HCT116 (cell line): ENCODE measurements around the gene TSPYL2.

Source experiments
- ATF3 ChIP-seq: IDR thresholded peaks from 2 replicates; pipeline ENCODE4 v1.6.1; 2012
- CTCF ChIP-seq, 3 experiments: fragments of 200-600 bp in 1 of 3; sonication (generic) in 1 of 3; IDR thresholded peaks in 2 of 3; conservative IDR thresholded peaks in 1 of 3; 2 replicates each; pipeline ENCODE4 v1.5.1; 2012 to 2017; ENCODE audit warnings: low read depth in 2 of 3, low read length in 2 of 3, antibody characterized with exemption in 1 of 3, borderline replicate concordance in 1 of 3, control low read depth in 1 of 3, mild to moderate bottlenecking in 1 of 3, mixed read lengths in 1 of 3, mixed run types in 1 of 3, moderate library complexity in 1 of 3; ENCODE audit not compliant: insufficient read depth in 1 of 3
- EZH2 ChIP-seq: fragments of 200-600 bp; sonication (generic); IDR thresholded peaks from 2 replicates; pipeline ENCODE4 v1.6.1; 2017; ENCODE audit warnings: antibody characterized with exemption, mixed run types
- EZH2phosphoT487 ChIP-seq: fragments of 200-600 bp; IDR thresholded peaks from 2 replicates; pipeline ENCODE4 v1.6.1; 2018; ENCODE audit warnings: antibody characterized with exemption, borderline replicate concordance
- FOSL1 ChIP-seq: IDR thresholded peaks from 2 replicates; pipeline ENCODE4 v1.6.1; 2012; ENCODE audit warnings: low read depth
- JUND ChIP-seq: IDR thresholded peaks from 2 replicates; pipeline ENCODE4 v1.6.1; 2012
- POLR2A ChIP-seq: IDR thresholded peaks from 2 replicates; pipeline ENCODE4 v1.7.0; 2011; ENCODE audit warnings: borderline replicate concordance; ENCODE audit not compliant: insufficient read depth, insufficient read length; ENCODE audit errors: extremely low read depth
- TCF7L2 ChIP-seq: IDR thresholded peaks from 2 replicates; pipeline ENCODE4 v1.7.0; 2011; ENCODE audit warnings: borderline replicate concordance, inconsistent platforms; ENCODE audit not compliant: insufficient read depth, insufficient read length; ENCODE audit errors: extremely low read depth
- ZNF274 ChIP-seq: fragments of 200-500 bp; sonication (Bioruptor generic); IDR thresholded peaks from 2 replicates; pipeline ENCODE4 v1.6.1; 2014; ENCODE audit warnings: mild to moderate bottlenecking, low read depth, low read length, inconsistent platforms
- TF ChIP-seq, protein P1 (sequence below): IDR thresholded peaks from 2 replicates; pipeline ENCODE4 v1.6.1; 2012; ENCODE audit warnings: low read depth

GRCh38 chrX:53076671-53077070 lies 5.5 kb upstream of the TSPYL2 start:
- TF ChIP-seq POLR2A (no peak), EZH2phosphoT487 (no peak), ZNF274 (no peak), TCF7L2 (no peak), EZH2 (no peak), CTCF (IDR thresholded peaks at IDR 0.05 in 2 of 3, conservative IDR thresholded peaks at IDR 0.05 in 1 of 3; ENCODE audit: borderline replicate concordance in 1 of 3, insufficient read depth in 1 of 3, low read depth in 2 of 3, low read length in 2 of 3) (no peak), FOSL1 (no peak), ATF3 (no peak), JUND (no peak)
- TF ChIP-seq, protein P1, sequence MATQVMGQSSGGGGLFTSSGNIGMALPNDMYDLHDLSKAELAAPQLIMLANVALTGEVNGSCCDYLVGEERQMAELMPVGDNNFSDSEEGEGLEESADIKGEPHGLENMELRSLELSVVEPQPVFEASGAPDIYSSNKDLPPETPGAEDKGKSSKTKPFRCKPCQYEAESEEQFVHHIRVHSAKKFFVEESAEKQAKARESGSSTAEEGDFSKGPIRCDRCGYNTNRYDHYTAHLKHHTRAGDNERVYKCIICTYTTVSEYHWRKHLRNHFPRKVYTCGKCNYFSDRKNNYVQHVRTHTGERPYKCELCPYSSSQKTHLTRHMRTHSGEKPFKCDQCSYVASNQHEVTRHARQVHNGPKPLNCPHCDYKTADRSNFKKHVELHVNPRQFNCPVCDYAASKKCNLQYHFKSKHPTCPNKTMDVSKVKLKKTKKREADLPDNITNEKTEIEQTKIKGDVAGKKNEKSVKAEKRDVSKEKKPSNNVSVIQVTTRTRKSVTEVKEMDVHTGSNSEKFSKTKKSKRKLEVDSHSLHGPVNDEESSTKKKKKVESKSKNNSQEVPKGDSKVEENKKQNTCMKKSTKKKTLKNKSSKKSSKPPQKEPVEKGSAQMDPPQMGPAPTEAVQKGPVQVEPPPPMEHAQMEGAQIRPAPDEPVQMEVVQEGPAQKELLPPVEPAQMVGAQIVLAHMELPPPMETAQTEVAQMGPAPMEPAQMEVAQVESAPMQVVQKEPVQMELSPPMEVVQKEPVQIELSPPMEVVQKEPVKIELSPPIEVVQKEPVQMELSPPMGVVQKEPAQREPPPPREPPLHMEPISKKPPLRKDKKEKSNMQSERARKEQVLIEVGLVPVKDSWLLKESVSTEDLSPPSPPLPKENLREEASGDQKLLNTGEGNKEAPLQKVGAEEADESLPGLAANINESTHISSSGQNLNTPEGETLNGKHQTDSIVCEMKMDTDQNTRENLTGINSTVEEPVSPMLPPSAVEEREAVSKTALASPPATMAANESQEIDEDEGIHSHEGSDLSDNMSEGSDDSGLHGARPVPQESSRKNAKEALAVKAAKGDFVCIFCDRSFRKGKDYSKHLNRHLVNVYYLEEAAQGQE = no peak
